Stimulated activated CD4-positive, alpha-beta T cell treated with anti-CD3 and anti-CD28 coated beads, TNF-alpha, amount 100 ng/mL, for 4 hours (primary cell): ENCODE results near the gene SLC19A2.
"Not testable (repeated sequence)": the region's sequence is repeated elsewhere in the genome, so short reads cannot be mapped to it uniquely, and the experiment has no call there.

ENCODE experiments used
- DNase-seq, 3 experiments: peaks; one replicate each; pipeline ENCODE4 v3.0.0-alpha.2; 2020; ENCODE audit warnings: low read depth in 3 of 3

SLC19A2 gene, protein sequence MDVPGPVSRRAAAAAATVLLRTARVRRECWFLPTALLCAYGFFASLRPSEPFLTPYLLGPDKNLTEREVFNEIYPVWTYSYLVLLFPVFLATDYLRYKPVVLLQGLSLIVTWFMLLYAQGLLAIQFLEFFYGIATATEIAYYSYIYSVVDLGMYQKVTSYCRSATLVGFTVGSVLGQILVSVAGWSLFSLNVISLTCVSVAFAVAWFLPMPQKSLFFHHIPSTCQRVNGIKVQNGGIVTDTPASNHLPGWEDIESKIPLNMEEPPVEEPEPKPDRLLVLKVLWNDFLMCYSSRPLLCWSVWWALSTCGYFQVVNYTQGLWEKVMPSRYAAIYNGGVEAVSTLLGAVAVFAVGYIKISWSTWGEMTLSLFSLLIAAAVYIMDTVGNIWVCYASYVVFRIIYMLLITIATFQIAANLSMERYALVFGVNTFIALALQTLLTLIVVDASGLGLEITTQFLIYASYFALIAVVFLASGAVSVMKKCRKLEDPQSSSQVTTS

DNA sequence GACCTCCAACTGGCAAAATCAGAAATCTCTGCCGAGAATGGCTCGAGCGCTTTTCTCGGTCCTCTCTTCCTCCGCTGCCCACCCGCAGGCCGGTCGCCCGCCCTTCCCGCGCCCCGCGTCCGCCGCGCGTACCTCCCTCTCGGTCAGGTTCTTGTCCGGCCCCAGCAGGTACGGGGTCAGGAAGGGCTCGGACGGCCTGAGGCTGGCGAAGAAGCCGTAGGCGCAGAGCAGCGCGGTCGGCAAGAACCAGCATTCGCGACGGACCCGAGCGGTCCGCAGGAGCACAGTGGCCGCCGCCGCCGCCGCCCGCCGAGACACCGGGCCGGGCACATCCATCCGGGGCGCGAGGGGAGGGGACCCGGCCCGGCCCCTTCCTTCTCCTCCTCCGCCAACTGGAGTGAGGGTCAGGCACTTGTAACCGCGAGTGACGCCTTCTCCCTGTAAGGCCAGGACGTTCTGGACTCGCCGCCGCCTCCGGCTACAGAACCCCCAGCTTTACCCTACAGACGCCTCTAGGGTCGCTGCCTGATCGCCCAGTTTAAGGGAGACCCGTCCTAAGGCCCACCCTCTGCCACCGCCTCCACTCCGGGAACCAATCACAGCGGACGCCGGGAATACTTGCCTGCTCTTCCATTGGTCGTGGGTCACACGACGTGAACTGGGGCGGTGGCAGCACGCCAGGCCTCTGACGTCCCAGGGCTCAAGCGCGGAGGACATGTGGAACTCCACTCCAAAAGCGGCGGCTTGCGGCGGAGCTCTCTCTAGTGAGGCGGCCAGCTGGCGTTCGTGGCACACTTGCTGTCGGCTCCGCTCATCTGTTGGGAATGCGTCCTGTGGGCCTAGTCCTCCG, at the start of gene SLC19A2:
TSS of gene SLC19A2 (minus strand) at position 514 of the 850 bp plus-strand sequence. CDS start at position 336, 178 bp downstream.
- peak; percentile 76 to 85 (median 83) for DNase-seq

DNA sequence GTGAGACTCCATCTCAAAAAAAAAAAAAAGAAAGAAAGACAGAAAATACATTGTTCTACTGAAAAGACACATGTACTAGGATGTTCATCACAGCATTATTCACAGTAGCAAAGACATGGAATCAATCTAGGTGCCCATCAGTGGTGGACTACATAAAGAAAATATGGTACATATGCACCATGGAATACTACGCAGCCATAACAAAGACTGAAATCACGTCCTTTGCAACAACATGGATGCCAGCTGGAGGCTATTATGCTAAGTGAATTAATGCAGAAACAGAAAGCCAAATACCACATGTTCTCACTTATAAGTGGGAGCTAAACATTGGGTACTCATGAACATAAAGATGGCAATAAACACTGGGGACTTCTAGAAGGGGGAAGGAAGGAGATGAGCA, 48.9 kb upstream of the SLC19A2 start:
- no peak for DNase-seq

DNA sequence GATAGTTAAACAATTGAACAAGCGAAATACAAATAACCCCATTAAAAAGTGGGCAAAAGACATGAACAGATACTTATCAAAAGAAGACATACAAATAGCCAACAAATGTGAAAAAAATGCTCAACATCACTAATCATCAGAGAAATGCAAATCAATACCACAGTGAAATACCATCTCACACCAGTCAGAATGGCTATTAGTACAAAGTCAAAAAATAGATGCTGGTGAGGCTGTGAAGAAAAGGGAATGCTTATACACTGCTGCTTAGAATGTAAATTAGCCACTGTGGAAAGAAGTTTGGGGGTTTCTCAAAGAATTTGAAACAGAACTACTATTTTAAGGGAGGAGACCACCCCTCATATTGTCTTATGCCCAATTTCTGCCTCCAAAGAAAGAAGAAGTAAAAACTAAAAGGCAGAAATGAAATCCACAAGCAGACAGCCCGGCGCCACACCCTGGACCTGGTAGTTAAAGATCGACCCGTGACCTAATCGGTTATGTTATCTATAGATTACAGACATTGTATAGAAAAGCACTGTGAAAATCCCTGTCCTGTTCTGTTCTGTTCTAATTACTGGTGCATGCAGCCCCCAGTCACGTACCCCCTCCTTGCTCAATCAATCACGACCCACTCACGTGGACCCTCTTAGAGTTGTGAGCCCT, 47.9 kb upstream of the SLC19A2 start:
- not testable (repeated sequence) for DNase-seq

DNA sequence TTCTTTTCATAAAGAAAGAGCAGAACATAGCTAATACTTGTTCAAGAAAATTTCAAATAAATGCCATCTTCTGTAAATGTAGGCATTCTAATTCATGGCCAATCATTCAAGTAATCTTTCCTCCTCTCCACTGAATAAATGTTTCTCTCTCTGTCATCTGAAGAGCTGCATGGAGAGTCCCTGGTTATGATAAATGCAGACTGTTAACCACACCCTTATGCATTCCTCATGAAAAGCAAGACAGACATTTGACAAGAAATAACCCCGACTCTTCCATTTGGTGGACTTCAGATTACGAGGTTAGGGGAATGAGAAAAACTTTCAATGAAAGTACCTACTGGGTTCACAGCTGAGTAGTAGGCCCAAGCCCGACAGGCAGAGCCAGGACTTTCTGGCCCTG, 44.7 kb upstream of the SLC19A2 start:
- DNase-seq = no peak

DNA sequence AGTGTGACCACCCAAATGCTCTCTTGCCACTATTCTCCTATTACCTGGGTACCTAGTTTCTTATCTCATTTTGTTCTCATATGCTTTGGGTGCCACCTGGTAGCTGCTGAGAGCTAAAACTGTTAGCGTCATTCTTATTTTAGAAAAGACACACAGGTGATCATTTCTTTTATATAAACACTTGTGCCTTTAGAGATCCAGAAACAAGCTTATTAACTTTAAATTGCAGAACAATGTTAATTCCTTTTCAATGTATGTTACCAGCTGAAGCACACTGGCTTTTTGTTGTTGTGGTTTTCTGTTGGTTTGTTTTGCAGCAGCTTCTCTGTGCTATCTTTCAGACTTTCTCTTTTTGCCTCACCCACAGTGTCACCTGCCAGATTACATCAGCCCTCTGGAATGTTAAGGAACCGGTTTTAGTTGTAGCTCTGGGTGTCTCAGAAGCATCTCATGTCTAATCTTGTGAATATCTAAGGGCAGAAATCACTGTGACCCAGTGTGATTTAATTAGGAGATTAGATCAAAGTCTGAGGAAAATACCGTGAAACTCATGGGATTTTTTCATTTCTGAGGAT, 43.4 kb upstream of the SLC19A2 start:
- no peak for DNase-seq

DNA sequence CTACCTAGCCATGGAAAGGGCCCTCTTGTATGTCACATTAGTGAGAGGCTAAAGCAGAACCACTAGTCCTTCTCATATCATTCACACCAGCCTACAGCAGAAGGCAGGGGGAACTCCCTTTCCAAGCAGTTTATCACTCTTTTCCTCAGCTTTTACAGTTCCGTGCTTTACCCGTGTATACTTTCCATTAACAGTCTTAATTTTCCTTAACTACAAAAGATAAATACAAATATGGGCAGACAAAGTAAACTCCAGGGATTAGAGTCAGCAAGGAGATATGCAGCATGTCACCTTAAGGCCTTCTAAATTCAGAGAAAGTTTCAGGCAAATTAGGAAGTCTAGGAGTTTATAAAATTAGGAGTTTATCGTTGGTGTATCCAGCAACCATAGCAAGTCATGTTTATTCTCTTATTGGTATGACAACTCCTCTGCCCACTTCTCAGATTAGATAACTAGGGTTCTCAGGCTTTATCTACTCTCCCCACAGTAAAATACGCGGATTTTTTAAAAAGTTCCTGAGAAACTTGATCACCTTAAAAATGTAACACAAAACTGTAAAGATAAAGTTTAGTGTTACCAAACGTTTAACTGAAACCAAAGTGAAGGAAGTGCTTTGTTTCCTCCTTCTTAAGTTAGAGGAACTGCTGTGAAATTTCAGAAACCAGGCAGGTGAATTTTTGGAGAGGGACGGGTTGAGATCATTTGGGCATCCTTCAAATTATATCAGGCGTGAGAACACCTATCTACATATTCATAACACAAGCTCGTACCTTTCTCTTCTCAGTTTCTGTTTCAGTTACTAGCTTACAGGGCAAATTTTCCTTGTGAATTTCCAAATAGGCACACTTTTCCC, 42.7 kb upstream of the SLC19A2 start:
- DNase-seq = no peak

DNA sequence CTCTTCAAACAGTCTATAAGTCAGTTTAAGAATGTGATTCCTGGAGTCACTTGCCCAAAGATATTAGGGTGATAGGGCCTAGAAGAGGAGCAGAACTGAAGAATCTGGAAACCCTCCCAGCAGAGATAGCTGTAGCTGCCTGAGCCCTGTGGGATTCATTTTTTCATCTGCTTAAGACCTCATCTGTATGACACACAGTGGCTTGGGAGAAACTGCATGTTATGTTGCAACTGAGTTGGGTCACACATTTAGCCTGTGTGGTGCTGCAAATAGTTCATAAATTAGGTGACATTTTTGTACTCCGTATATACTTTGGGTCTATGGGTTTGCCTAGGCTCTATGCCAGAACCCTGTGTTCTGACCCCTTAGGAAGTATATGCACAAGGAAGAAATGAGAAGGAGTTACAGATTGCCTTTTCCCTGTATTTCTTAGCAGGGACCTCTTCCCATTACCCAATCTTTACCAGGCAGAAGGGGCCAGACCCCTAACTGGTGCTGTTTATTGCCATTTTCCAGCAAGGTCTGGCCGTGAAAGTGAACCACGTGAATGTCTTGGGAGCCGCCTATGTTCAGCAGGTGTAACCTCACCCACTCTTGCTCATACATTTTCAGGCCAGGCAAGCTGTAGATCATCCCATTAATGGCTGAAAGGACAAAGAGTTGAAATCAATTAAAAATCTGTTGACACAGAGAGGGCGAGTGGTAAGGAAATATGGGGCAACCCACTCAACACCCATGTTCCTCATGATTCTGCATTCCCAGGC, 41.9 kb upstream of the SLC19A2 start:
- no peak for DNase-seq

DNA sequence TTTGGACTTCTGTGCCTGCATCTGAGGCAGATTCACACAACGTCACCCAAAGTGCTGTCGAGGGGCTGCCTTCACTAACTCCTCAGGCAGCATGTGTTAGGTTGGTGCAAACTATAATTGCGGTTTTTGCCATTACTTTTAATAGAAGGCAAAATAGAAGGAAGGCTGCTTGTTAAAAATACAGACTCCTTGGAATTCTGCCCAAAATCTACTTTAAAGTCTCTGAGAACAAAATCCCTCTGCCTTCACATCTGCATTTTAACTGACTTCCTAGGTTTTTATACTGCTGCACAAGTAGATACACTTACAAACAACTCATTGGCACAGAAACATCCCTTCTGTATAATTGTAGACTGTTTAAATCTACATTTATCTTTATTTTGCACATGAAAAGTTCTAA, 41.3 kb upstream of the SLC19A2 start:
- DNase-seq = no peak

DNA sequence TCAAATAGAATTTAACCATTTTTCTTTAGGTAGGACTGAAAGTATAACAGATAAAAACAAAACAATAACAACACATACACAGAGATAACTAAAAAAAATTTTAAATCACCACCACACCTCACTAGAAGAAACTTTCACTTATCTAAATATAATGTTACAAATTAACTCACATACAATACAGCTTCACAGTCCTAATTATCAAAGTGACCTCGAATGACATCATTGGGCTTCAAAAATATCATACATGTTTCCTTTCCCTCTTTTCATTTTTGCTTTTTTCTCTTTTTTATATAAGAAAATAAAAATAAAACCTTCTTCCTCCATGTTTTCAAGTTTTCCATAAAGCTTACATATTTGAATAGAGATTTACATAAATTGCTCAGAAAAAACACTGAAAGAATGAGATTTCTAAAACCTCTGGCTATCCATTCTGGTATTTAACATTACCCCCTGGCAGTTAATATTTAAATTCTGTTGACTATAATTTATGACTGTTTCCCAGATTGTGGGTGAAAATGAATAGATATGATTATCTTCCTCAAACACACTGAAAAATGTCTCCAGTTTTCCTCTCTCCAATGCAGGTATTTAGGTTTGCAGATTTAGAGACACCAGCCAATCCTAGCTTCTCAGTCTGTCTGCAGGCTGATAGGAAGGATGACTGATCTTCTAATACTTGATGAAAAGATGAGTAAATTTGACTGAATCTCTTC, 40.5 kb upstream of the SLC19A2 start:
- DNase-seq = no peak

DNA sequence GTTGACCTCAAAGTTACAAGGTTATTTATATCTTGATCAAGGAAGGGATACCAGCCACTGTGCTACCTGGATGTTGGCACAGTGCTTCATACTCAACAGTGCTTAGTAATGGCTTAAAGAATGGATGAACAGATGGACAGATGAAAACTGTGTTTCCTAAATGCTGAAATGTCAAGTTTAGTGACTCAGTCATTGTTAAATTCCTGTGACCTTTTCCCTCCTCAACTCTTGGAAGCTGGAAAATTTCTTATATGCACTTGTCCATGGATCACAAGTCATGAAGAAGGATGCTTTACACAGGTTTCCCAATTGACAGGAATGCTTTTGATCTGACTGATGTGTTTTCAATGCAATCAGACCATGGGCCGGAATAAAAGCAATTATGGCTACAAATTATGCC, 39.6 kb upstream of the SLC19A2 start:
- no peak for DNase-seq

DNA sequence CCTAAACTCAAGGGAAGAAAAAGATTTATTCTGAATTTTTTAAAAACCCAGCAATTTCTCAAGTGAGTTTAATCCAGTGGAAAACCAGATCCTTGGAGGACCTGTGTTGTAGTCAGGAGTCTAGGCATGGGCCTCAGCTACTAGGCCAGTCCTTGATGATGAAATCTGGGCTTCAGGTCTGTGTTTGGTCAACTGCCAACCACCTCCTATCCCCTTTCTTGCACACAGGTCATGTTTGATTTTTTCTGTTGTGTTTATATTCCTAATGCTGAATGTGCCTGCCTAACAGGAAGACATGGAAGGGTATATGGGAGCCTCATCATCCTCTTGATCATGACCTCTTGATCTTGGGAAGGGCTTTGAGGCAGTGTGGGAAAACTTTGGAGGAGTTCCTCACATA, 38.2 kb upstream of the SLC19A2 start:
- DNase-seq = no peak

DNA sequence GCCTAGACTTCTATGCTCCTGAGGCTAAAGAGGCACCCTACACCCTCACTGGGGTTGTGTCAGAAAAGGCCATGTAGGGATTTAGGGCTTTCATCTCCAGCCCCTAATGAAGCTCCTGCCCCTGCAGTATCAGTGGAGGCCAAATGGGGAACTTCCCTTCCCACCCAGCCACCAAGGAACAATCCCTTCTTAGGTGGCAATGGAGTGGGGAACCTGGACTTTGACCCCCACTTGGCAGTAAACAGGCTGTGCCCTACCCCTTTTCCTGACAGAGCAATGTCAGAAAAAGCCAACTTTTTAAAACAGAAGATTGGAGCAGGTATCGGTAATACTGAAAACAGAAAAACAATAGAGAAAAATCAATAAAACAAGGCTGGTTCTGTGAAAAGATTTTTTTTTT, 35.5 kb upstream of the SLC19A2 start:
- DNase-seq = no peak

DNA sequence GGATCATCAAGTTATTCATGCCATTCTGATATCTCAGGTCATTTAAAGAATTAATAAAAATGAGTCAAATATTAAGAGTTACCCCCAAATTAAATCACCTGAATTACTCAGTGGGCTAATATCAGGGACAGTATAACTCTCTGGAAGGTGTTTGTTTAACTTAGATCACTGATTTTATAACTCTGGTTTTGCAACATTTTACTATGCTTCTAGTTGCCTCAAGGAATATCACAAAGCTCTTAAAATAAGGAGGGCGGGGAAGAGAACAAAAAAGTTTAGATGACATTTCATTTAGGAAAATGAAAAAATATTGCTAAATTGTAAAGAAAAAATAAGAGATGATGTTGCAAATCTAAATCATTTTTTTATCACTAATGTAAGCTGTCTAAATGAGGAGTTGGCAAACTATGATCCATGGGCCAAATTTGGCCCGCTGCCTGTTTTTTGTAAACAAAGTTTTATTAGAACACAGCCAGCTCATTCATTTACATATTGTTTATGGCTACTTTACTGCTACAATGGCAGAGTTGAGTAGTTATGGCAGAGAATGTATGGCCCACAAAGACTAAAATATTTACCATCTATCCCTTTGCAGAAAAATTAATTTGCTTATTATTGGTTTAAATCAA, 31.9 kb upstream of the SLC19A2 start:
- no peak for DNase-seq

DNA sequence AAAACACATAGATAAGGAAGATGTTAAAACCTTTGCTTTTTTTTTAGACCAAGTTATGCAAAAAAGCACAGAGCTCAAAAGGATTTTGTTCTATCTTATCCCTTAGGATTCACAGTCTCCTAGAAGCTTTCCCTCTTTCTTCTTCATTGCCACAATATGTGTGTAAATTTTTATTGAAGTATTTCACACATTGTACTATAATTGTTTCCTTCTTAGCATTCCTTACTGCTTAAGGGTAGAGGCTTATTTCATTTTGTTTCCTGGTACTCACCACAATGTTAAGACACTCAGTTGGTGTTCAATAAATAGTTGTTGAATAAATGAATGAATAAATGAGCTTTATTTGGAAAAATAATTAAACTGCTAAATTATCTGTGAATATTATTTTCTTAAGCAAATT, 29.9 kb upstream of the SLC19A2 start:
- DNase-seq = no peak

DNA sequence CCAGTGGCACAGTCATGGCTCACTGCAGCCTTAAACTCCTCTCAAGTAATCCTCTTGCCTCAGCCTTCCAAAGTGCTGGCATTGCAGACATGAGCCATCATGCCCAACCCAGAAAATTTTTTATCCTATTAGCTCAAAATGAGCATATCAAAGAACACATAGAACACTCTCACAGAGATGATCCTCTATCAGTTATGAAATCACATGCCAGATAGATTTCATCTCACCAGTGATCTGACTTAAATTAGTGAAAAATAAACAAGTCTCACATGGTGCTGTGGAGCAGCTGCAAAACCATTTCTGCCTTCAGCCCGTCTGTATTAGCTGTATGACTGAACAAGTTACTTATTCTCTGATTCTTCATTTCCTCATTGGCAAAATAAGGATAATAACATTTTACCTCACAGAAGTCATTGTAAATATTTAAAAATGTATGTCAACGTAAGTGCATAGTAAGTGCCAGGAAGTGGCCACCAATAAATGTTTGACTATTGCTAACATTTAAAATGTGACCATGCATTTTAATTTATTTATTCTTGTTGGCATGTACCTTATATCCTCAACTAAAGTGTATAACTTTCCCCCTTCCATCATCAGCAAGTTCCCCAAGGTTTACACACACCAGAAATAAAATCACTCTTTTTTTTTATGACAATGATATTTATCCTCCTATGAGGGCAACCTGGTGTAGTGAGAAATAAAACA, 29.0 kb upstream of the SLC19A2 start:
- no peak for DNase-seq

DNA sequence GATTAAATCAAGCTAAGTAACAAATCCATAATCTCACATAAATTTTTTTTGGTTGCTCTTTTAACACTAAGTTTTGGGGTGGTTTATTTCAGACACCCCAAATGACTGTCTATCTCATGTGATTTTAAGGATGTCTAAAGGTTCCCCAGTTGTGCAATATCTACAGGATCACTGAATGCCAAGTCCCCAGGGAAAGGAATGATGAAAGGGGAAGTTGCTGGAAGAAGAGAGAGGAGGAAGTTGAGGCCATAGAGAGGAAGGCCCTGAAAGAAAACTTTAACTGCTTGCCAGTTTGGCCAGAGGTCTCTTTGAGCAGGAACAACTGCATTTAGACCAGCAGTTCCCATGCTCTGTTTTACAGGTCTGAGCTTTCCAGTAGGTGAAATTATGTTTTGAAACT, 27.5 kb upstream of the SLC19A2 start:
- DNase-seq = no peak

DNA sequence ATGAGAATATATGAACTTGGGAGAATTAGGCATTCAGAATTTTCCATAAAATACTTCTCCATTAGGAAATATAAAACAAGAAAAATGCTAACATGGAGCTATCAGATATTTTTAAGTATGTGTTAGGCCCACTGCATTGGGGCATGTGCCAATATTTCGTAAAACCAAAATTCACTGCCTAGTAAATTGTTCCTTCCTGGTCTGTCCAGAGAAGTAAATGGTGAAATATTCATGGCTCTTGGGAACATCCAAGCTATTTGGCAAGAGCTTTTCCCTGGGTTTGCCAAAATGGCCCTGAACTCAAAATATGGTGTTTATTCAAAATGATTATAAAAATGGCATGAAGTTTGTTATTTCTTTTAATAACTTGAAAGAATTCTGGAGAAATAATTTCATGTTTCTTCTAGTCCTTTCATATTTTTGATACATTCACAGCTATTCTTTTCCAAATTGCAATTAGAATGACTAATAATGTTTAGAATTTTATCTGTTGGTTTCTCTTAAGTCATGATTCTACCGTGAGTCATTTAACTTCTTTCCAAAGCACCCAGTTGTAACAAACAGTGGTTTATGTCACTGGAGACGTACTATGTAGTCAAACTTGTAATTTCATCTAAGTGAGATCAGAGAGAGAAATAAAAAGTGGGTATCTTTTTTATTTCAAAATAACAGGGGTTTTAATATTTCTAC, 25.7 kb upstream of the SLC19A2 start:
- DNase-seq = no peak

DNA sequence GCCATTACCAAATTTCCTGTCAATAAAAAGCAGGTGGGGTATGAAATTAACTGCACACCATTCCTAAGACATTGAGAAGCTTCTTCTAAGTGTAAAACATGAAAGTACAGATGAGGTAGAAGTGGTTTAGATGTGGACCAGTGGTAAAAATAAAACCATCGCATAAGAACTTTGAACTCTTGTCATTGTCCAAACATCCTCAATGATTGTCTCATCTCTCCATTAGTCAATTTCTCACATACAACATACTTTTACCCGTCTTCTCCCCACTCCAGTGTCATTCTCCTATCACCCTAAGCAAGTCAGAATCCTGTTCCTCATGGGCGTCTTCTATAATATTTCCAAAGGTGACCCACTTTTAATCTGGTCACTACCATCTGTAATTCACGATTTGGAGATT, 24.3 kb upstream of the SLC19A2 start:
- no peak for DNase-seq
